GM21529 (cell line): ENCODE measurements around the gene PCP2.

Experiments used
- ATAC-seq: cut with Tn5 transposase; IDR thresholded peaks from one replicate; pipeline ENCODE4 v1.9.1; 2021; ENCODE audit not compliant: unreplicated experiment

PCP2 gene

GRCh38 chr19:7600721-7601120 is 32.8 kb downstream of the PCP2 start:
- ATAC-seq: no peak

- no peak for ATAC-seq
Measured at GRCh38 chr19:7598180-7598579, 35.3 kb downstream of the PCP2 start.

DNA sequence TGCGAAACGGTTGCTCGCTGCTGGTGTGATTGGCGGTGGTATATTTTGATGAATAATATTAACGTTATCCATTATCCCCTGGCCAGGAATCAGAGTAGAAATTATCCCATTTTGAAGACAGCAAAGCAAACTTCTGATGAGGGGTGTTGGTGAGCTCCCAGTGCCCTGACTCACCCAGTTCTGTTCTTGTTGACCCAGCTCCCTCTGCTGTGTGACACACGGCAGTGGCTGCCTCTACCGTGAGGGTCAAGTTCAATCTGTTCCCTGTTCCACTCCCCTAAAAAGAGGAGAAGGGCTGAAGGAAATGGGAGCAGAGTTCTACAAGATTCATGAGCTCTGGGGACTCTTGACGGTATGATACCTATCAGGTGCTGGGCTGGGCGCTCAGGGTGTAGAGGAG is 35.8 kb downstream of the PCP2 start:
- no peak for ATAC-seq

- no peak for ATAC-seq
Measured at GRCh38 chr19:7596211-7596937, 37.1 kb downstream of the PCP2 start.

- no peak for ATAC-seq
Measured at GRCh38 chr19:7595466-7596133, 37.9 kb downstream of the PCP2 start, which contains the start of gene CAMSAP3. TSS of gene CAMSAP3 (plus strand) at chr19:7595863. CDS start at chr19:7596003, 140 bp downstream.

DNA sequence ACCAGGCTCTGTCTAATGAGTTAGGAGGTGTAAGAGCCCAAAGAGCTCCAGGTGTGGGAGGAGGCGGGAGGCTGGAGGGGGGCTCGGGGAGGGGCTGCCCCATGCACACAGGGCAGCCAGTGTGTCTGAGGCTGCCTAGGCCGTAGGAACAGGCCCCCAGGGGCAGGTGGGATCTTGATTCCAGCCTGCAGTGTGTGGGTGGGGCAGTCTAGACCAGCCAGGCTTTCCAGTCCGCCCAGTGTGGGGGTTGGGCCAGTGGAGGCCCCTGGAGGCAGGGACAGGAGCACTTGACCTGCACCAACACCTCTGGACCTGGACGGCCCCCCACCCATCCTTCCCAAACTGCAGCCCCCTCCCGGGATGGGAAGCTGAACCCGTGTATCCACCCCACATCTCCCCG is 43.3 kb downstream of the PCP2 start:
- no peak for ATAC-seq

- ATAC-seq: no peak
Measured at GRCh38 chr19:7589822-7590221, 43.7 kb downstream of the PCP2 start.

DNA sequence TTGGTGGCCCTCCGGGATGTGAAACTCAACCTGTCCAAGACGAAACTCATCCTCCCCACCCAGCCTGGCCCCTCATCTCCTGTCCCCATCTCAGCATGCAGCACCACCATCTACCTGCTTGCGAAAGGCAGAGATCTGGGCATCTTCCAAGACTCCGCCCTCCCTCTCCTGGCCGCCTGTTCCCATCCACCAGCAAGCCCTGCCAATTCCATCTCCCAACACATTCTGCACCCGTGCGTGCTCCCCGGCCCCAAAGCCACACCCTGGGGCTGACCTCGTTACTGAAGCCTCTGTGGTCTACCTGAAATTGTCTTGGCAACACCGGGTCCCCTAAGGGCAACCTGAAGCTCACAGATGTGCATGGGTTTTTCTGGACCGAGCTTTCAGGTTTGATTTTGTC is 51.1 kb downstream of the PCP2 start:
- ATAC-seq: no peak
